Keratinocyte (primary cell): ENCODE results near the gene COPZ1. TPM values are rescaled to one million over a fixed set of nuclear protein-coding genes. Genes with fewer than 3 reads are reported as not detected.
A peak's percentile ranks its signal among the peaks of the same experiment; 100 is the strongest.

Experiments used
- DNase-seq: peaks from one replicate; pipeline ENCODE4 v3.0.0-alpha.2; 2011; ENCODE audit warnings: low read depth, missing footprints, low spot score
- FAIRE-seq: peaks from 2 replicates; lab custom pipeline; 2011; peaks lifted over from hg19 to GRCh38; lab: Jason Lieb, UNC
- H2AFZ ChIP-seq: 2 replicates; pipeline ENCODE4 v1.6.0; 2012; ENCODE audit warnings: low read length, control low read depth, inconsistent platforms; ENCODE audit not compliant: control insufficient read depth
- H3K27ac ChIP-seq: 2 replicates; pipeline ENCODE4 v1.5.1; 2011; ENCODE audit warnings: low read length; ENCODE audit not compliant: control insufficient read depth, insufficient read depth
- H3K27me3 ChIP-seq: 3 replicates; pipeline ENCODE4 v1.6.0; 2011; ENCODE audit warnings: low read length; ENCODE audit not compliant: control insufficient read depth, insufficient read depth; ENCODE audit errors: extremely low read depth
- H3K36me3 ChIP-seq, 2 experiments: 2 replicates in 1 of 2; 3 replicates in 1 of 2; pipeline ENCODE4 v1.5.1; 2011; ENCODE audit warnings: low read length in 2 of 2, mild to moderate bottlenecking in 1 of 2; ENCODE audit not compliant: control insufficient read depth in 2 of 2, insufficient read depth in 2 of 2; ENCODE audit errors: extremely low read depth in 1 of 2
- H3K4me1 ChIP-seq: 3 replicates; pipeline ENCODE4 v1.5.1; 2011; ENCODE audit warnings: low read length; ENCODE audit not compliant: control insufficient read depth, insufficient read depth; ENCODE audit errors: extremely low read depth
- H3K4me2 ChIP-seq: 3 replicates; pipeline ENCODE4 v1.6.0; 2011; ENCODE audit warnings: low read depth, low read length; ENCODE audit not compliant: control insufficient read depth, insufficient read depth; ENCODE audit errors: extremely low read depth
- H3K4me3 ChIP-seq, 3 experiments: fragments of 200-600 bp in 1 of 3; sonication (generic) in 1 of 3; 2 replicates in 2 of 3; 3 replicates in 1 of 3; pipeline ENCODE4 v1.5.1; 2011 to 2016; ENCODE audit warnings: low read length in 3 of 3, mild to moderate bottlenecking in 3 of 3, control low read depth in 2 of 3, inconsistent platforms in 1 of 3, low read depth in 1 of 3, mixed read lengths in 1 of 3, mixed run types in 1 of 3, moderate library complexity in 1 of 3; ENCODE audit not compliant: control insufficient read depth in 2 of 3, insufficient read depth in 2 of 3; ENCODE audit errors: extremely low read depth in 1 of 3
- H3K79me2 ChIP-seq: 2 replicates; pipeline ENCODE4 v1.6.0; 2012; ENCODE audit warnings: low read length; ENCODE audit not compliant: control insufficient read depth, insufficient read depth
- H3K9ac ChIP-seq: 3 replicates; pipeline ENCODE4 v1.6.0; 2011; ENCODE audit warnings: low read length; ENCODE audit not compliant: control insufficient read depth, insufficient read depth; ENCODE audit errors: extremely low read depth
- H3K9me1 ChIP-seq: 3 replicates; pipeline ENCODE4 v1.6.0; 2011; ENCODE audit warnings: low read length; ENCODE audit not compliant: control insufficient read depth, insufficient read depth; ENCODE audit errors: extremely low read depth
- H3K9me3 ChIP-seq: 2 replicates; pipeline ENCODE4 v1.5.1; 2012; ENCODE audit warnings: low read depth, low read length; ENCODE audit not compliant: control insufficient read depth
- H4K20me1 ChIP-seq: 3 replicates; pipeline ENCODE4 v1.6.0; 2011; ENCODE audit warnings: low read length; ENCODE audit not compliant: control insufficient read depth, insufficient read depth; ENCODE audit errors: extremely low read depth
- EZH2 ChIP-seq: IDR thresholded peaks from one replicate; pipeline ENCODE4 v1.6.1; 2012; ENCODE audit warnings: inconsistent platforms, mild to moderate bottlenecking, low read length, moderate library complexity
- dilution Hi-C: fragments of 300-500 bp; cut with MboI; formaldehyde crosslinking; loops from one replicate; pipeline ENCODE4 v1.7.0; 2020; ENCODE audit warnings: low sequenced_read_pairs; ENCODE audit not compliant: extremely low pct_ligation_motif_present
- polyA plus RNA-seq, 5 experiments: library from polyadenylated mRNA; depleted of rRNA in 3 of 5; stranded (reverse) in 3 of 5; stranded (forward) in 1 of 5; unstranded in 1 of 5; fragments of >200 nt; gene quantifications; 1 replicate in 1 of 5; 2 replicates in 3 of 5; 3 replicates in 1 of 5; pipeline versions ENCODE4 v1.2.1 to v1.2.3, GENCODE V29; 2011 to 2012; ENCODE audit warnings: missing spikeins in 2 of 5, low read depth in 1 of 5, low replicate concordance in 1 of 5
- TF ChIP-seq, protein P1 (sequence below), 3 experiments: IDR thresholded peaks in 1 of 3; conservative IDR thresholded peaks in 1 of 3; optimal IDR thresholded peaks in 1 of 3; 2 replicates in 2 of 3; 3 replicates in 1 of 3; pipeline versions ENCODE3 to v1.5.1; 2011; ENCODE audit warnings: low read length in 3 of 3, mild to moderate bottlenecking in 3 of 3, moderate library complexity in 2 of 3, control low read depth in 1 of 3, inconsistent platforms in 1 of 3; ENCODE audit not compliant: insufficient read depth in 2 of 3; ENCODE audit errors: extremely low read depth in 1 of 3

The COPZ1 gene
- polyA plus RNA-seq, 1 donor (not counting 4 experiments of a cell fraction or from before 2014, with no cell fraction given), result 280 TPM

GRCh38 chr12:54358191-54358944 is 33.4 kb downstream of the COPZ1 start:
- H3K27ac ChIP-seq, result peak overlapping the region; percentile 93
- no peaks in the 10 kb centered on the region for H4K20me1 ChIP-seq
- DNase-seq, result no peak
- no peak for FAIRE-seq
- no peak for TF ChIP-seq EZH2
- TF ChIP-seq, protein P1, sequence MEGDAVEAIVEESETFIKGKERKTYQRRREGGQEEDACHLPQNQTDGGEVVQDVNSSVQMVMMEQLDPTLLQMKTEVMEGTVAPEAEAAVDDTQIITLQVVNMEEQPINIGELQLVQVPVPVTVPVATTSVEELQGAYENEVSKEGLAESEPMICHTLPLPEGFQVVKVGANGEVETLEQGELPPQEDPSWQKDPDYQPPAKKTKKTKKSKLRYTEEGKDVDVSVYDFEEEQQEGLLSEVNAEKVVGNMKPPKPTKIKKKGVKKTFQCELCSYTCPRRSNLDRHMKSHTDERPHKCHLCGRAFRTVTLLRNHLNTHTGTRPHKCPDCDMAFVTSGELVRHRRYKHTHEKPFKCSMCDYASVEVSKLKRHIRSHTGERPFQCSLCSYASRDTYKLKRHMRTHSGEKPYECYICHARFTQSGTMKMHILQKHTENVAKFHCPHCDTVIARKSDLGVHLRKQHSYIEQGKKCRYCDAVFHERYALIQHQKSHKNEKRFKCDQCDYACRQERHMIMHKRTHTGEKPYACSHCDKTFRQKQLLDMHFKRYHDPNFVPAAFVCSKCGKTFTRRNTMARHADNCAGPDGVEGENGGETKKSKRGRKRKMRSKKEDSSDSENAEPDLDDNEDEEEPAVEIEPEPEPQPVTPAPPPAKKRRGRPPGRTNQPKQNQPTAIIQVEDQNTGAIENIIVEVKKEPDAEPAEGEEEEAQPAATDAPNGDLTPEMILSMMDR (optimal IDR thresholded peaks at IDR 0.05 in 1 of 3, IDR thresholded peaks at IDR 0.05 in 1 of 3, conservative IDR thresholded peaks at IDR 0.05 in 1 of 3; ENCODE audit: extremely low read depth in 1 of 3, insufficient read depth in 2 of 3, low read length in 3 of 3), result no peak
- H3K9ac ChIP-seq, result peak overlapping the region; percentile 98
- H3K9me3 ChIP-seq, result no peaks in the 10 kb centered on the region
- H3K4me3 ChIP-seq, result peak overlapping the region; percentile 48 to 92 (median 88)
- dilution Hi-C loops, result no loop called here
- no peaks in the 10 kb centered on the region for H3K79me2 ChIP-seq
- H3K4me1 ChIP-seq, result peaks cover 25% of the 10 kb centered on the region
- no peaks in the 10 kb centered on the region for H3K9me1 ChIP-seq
- H2AFZ ChIP-seq, result peak overlapping the region; percentile 92
- H3K4me2 ChIP-seq, result peak overlapping the region; percentile 100
- no peaks in the 10 kb centered on the region for H3K36me3 ChIP-seq
- no peaks in the 10 kb centered on the region for H3K27me3 ChIP-seq

DNA sequence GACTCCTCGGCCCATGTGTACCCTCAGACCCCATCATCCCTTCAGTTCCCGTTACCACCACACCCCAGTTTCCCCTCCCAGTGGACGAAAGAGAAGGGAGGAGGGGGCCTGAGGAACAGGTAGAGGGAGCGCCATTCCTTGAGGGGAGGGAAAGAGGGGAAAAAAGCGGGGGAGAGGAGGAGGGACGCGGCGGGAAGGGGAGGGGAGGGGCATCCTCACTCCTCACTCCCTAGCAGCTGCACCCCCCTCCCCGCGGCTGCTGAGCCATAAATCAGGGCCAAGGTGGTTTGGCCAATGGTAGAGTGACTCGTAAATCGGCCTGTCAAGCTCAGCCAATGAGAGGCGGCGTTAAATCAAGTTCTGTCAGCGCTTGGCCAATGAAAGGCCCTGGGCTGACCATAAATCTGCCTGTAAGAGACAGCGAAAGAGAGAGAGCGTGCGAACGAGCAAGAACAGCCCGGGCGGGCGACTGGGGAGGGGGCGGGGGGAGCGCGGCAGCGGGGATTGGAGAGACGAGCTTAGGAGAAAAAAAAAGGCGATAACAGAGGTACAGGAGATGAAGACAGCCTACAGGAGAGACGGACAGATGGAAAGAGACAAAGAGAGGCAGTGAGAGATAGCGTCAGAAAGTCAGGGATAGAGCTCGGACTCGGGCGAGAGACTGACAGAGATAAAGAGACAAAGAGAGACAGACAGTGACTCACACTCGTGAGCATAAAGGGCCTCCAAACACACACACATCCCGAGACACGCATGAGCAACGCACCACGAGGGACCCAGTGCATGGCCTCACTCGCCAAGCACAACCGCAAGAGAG is 34.2 kb downstream of the COPZ1 start:
- no peaks in the 10 kb centered on the region for H4K20me1 ChIP-seq
- peak; percentile 98 for DNase-seq
- peak; percentile 58 for FAIRE-seq
- H2AFZ ChIP-seq, result peak overlapping the region; percentile 92
- H3K4me1 ChIP-seq, result peaks cover 25% of the 10 kb centered on the region
- TF ChIP-seq, protein P1 (optimal IDR thresholded peaks at IDR 0.05 in 1 of 3, IDR thresholded peaks at IDR 0.05 in 1 of 3, conservative IDR thresholded peaks at IDR 0.05 in 1 of 3; ENCODE audit: extremely low read depth in 1 of 3, insufficient read depth in 2 of 3, low read length in 3 of 3), result no peak
- TF ChIP-seq EZH2, result no peak
- peak overlapping the region; percentile 98 for H3K9ac ChIP-seq
- peak overlapping the region; percentile 93 for H3K27ac ChIP-seq
- no peaks in the 10 kb centered on the region for H3K9me3 ChIP-seq
- H3K36me3 ChIP-seq, result no peaks in the 10 kb centered on the region
- peak overlapping the region; percentile 100 for H3K4me2 ChIP-seq
- peak overlapping the region; percentile 48 to 92 (median 88) for H3K4me3 ChIP-seq
- dilution Hi-C loops, result no loop called here
- H3K9me1 ChIP-seq, result no peaks in the 10 kb centered on the region
- no peaks in the 10 kb centered on the region for H3K79me2 ChIP-seq
- no peaks in the 10 kb centered on the region for H3K27me3 ChIP-seq
